HEK293 (cell line): Measurements from ENCODE around the gene MMP28.
A peak's percentile ranks its signal among the peaks of the same experiment; 100 is the strongest.

Experiments
- CTCF ChIA-PET: fragments of 350-600 bp; formaldehyde crosslinking; extraction: SDS; loops from one replicate; lab custom pipeline; 2021; ENCODE audit warnings: antibody characterized with exemption; lab: Yijun Ruan, JAX
- POLR2A ChIA-PET: fragments of 300-600 bp; formaldehyde crosslinking; extraction: SDS; loops from one replicate; lab custom pipeline; 2020; ENCODE audit warnings: antibody characterized with exemption, inconsistent platforms; lab: Yijun Ruan, JAX
- H3K27ac ChIP-seq: fragments of 200-500 bp; sonication (Bioruptor generic); 2 replicates; pipeline ENCODE4 v1.5.1; 2014; ENCODE audit warnings: low read depth, low read length, control low read depth, inconsistent platforms; ENCODE audit errors: extremely low read depth
- H3K36me3 ChIP-seq, 2 experiments: fragments of 200-500 bp in 1 of 2; sonication (Bioruptor generic) in 1 of 2; 1 replicate in 1 of 2; 2 replicates in 1 of 2; pipeline ENCODE4 v1.5.1; 2014 to 2017; ENCODE audit warnings: inconsistent platforms in 2 of 2, low read length in 2 of 2; ENCODE audit not compliant: control insufficient read depth in 2 of 2, insufficient read depth in 1 of 2
- H3K4me1 ChIP-seq: fragments of 200-500 bp; sonication (Bioruptor generic); 2 replicates; pipeline ENCODE4 v1.5.1; 2014; ENCODE audit warnings: mild to moderate bottlenecking, low read length, inconsistent platforms; ENCODE audit not compliant: control insufficient read depth, insufficient read depth
- H3K4me3 ChIP-seq: 2 replicates; pipeline ENCODE4 v1.5.1; 2011; ENCODE audit warnings: low read depth, mild to moderate bottlenecking, control low read depth, low read length, moderate library complexity
- H3K9me3 ChIP-seq: fragments of 200-500 bp; sonication (Bioruptor generic); 2 replicates; pipeline ENCODE4 v1.5.1; 2014; ENCODE audit warnings: low read depth, low read length, inconsistent platforms; ENCODE audit not compliant: control insufficient read depth, insufficient read depth
- FEZF1 ChIP-seq: fragments of 450-650 bp; formaldehyde crosslinking; IDR thresholded peaks from 2 replicates; pipeline ENCODE4 v1.5.1; 2016; ENCODE audit warnings: missing biosample characterization, missing genetic modification characterization
- GFI1B ChIP-seq: fragments of 450-650 bp; formaldehyde crosslinking; IDR thresholded peaks from 2 replicates; pipeline ENCODE4 v1.5.1; 2016; ENCODE audit warnings: missing biosample characterization, missing genetic modification characterization
- GLIS1 ChIP-seq: fragments of 450-650 bp; formaldehyde crosslinking; IDR thresholded peaks from 2 replicates; pipeline ENCODE4 v1.5.1; 2016; ENCODE audit warnings: missing biosample characterization, missing genetic modification characterization
- GLIS2 ChIP-seq: fragments of 450-650 bp; formaldehyde crosslinking; IDR thresholded peaks from 2 replicates; pipeline ENCODE4 v1.5.1; 2016; ENCODE audit warnings: missing biosample characterization, missing genetic modification characterization
- HOXD13 ChIP-seq: sonication (generic); formaldehyde crosslinking; IDR thresholded peaks from 2 replicates; pipeline ENCODE4 v1.8.0; 2022; ENCODE audit warnings: missing genetic modification reagents, borderline replicate concordance
- KLF16 ChIP-seq: fragments of 450-650 bp; formaldehyde crosslinking; IDR thresholded peaks from 2 replicates; pipeline ENCODE4 v1.5.1; 2017; ENCODE audit warnings: missing biosample characterization, missing genetic modification characterization
- MEIS1 ChIP-seq: sonication (generic); formaldehyde crosslinking; IDR thresholded peaks from 2 replicates; pipeline ENCODE4 v1.8.1; 2022; ENCODE audit warnings: missing genetic modification reagents, mild to moderate bottlenecking, borderline replicate concordance
- REST ChIP-seq: fragments of 450-650 bp; formaldehyde crosslinking; IDR thresholded peaks from 2 replicates; pipeline ENCODE4 v1.5.1; 2016; ENCODE audit warnings: missing biosample characterization, missing genetic modification characterization
- ZBTB1 ChIP-seq: fragments of 450-650 bp; formaldehyde crosslinking; IDR thresholded peaks from 2 replicates; pipeline ENCODE4 v1.5.1; 2016; ENCODE audit warnings: missing biosample characterization, missing genetic modification characterization
- ZBTB20 ChIP-seq: fragments of 450-650 bp; formaldehyde crosslinking; IDR thresholded peaks from 2 replicates; pipeline ENCODE4 v1.5.1; 2016; ENCODE audit warnings: missing biosample characterization, missing genetic modification characterization
- ZBTB6 ChIP-seq: fragments of 450-650 bp; formaldehyde crosslinking; IDR thresholded peaks from 2 replicates; pipeline ENCODE4 v1.5.1; 2017; ENCODE audit warnings: missing biosample characterization, missing genetic modification characterization
- ZBTB8A ChIP-seq: fragments of 450-650 bp; formaldehyde crosslinking; IDR thresholded peaks from 2 replicates; pipeline ENCODE4 v1.5.1; 2016; ENCODE audit warnings: missing biosample characterization, missing genetic modification characterization
- ZNF121 ChIP-seq: fragments of 450-650 bp; formaldehyde crosslinking; IDR thresholded peaks from 2 replicates; pipeline ENCODE4 v1.5.1; 2016; ENCODE audit warnings: missing biosample characterization, missing genetic modification characterization
- ZNF211 ChIP-seq: fragments of 450-650 bp; formaldehyde crosslinking; IDR thresholded peaks from 2 replicates; pipeline ENCODE4 v1.5.1; 2016; ENCODE audit warnings: low read depth, missing biosample characterization, missing genetic modification characterization
- ZNF530 ChIP-seq: fragments of 450-650 bp; formaldehyde crosslinking; IDR thresholded peaks from 2 replicates; pipeline ENCODE4 v1.5.1; 2016; ENCODE audit warnings: low read depth, missing biosample characterization, missing genetic modification characterization
- ZNF600 ChIP-seq: fragments of 450-650 bp; formaldehyde crosslinking; IDR thresholded peaks from 2 replicates; pipeline ENCODE4 v1.5.1; 2016; ENCODE audit warnings: missing biosample characterization, missing genetic modification characterization
- ZNF623 ChIP-seq: fragments of 450-650 bp; formaldehyde crosslinking; IDR thresholded peaks from 2 replicates; pipeline ENCODE4 v1.5.1; 2016; ENCODE audit warnings: missing biosample characterization, missing genetic modification characterization
- ZNF639 ChIP-seq: fragments of 450-650 bp; formaldehyde crosslinking; IDR thresholded peaks from 2 replicates; pipeline ENCODE4 v1.5.1; 2016; ENCODE audit warnings: missing biosample characterization, missing genetic modification characterization
- ZNF776 ChIP-seq: fragments of 450-650 bp; formaldehyde crosslinking; IDR thresholded peaks from 2 replicates; pipeline ENCODE4 v1.5.0; 2017; ENCODE audit warnings: missing biosample characterization, missing genetic modification characterization, borderline replicate concordance
- ZNF830 ChIP-seq: fragments of 450-650 bp; IDR thresholded peaks from 2 replicates; pipeline ENCODE4 v1.5.0; 2018; ENCODE audit warnings: missing biosample characterization, missing genetic modification characterization, low read depth, mild to moderate bottlenecking, moderate library complexity
- ZSCAN16 ChIP-seq: fragments of 450-650 bp; formaldehyde crosslinking; IDR thresholded peaks from 2 replicates; pipeline ENCODE4 v1.5.1; 2016; ENCODE audit warnings: missing biosample characterization, missing genetic modification characterization

Gene MMP28

GRCh38 chr17:35745246-35745645, 50.2 kb downstream of the MMP28 start:
- ChIA-PET CTCF (interaction anchor here (0.6 to 11.6 kb wide), 3 partner anchors 109 to 206 kb away, joined by 3 to 321 read pairs (median 4); no protein-coding TSS in a partner anchor), POLR2A (interaction anchor here (0.6 kb wide), 1 partner anchor 134 kb away, joined by 3 read pairs; no protein-coding TSS in a partner anchor)
- no peaks in the 10 kb centered on the region for H3K4me1 ChIP-seq
- TF ChIP-seq KLF16 (tag by site-specific recombination), result no peak
- no peak overlapping the region for H3K27ac ChIP-seq
- H3K4me3 ChIP-seq, result no peak overlapping the region
- H3K9me3 ChIP-seq, result no peaks in the 10 kb centered on the region
- peaks cover 0 to 2% of the 10 kb centered on the region in 2 experiments; a peak in 1 of 3 replicates for H3K36me3 ChIP-seq

- no peak overlapping the region for H3K27ac ChIP-seq
- ChIA-PET POLR2A (interaction anchor here (0.6 to 1.8 kb wide), 2 partner anchors 13 to 134 kb away, joined by 3 to 5 read pairs; partner anchors contain the start of gene RASL10B), CTCF (interaction anchor here (0.6 to 11.6 kb wide), 4 partner anchors 12 to 131 kb away, joined by 3 to 321 read pairs (median 4); no protein-coding TSS in a partner anchor)
- no peak overlapping the region for H3K4me3 ChIP-seq
- no peaks in the 10 kb centered on the region for H3K9me3 ChIP-seq
- H3K36me3 ChIP-seq, result peaks cover 0 to 4% of the 10 kb centered on the region in 2 experiments; a peak in 1 of 3 replicates
- H3K4me1 ChIP-seq, result no peaks in the 10 kb centered on the region
- TF ChIP-seq ZBTB6 (tag by site-specific recombination) (no peak), ZNF211 (tag by site-specific recombination) (no peak), GFI1B (tag by site-specific recombination) (no peak), ZBTB20 (tag by site-specific recombination) (no peak), ZNF830 (tag by site-specific recombination) (no peak), ZNF776 (no peak), HOXD13 (CRISPR knock-in tag) (no peak), GLIS2 (no peak), FEZF1 (tag by site-specific recombination) (no peak), ZBTB1 (tag by site-specific recombination) (no peak), ZBTB8A (tag by site-specific recombination) (no peak), ZNF530 (no peak), ZNF623 (tag by site-specific recombination) (no peak), MEIS1 (CRISPR knock-in tag) (no peak)
These were observed 50.6 kb downstream of the MMP28 start for GRCh38 chr17:35744830-35745229.

- Histone ChIP-seq H3K4me1 (no peaks in the 10 kb centered on the region), H3K9me3 (no peaks in the 10 kb centered on the region), H3K36me3 (peaks cover 0 to 4% of the 10 kb centered on the region in 2 experiments; a peak in 1 of 3 replicates), H3K4me3 (no peak overlapping the region), H3K27ac (no peak overlapping the region)
- TF ChIP-seq ZNF639 (no peak), REST (tag by site-specific recombination) (peak; percentile 98), ZSCAN16 (tag by site-specific recombination) (peak; percentile 72), ZNF121 (tag by site-specific recombination) (peak; percentile 96), GLIS1 (no peak), ZNF600 (tag by site-specific recombination) (0 out of 2 replicates have a peak, but pooled peaks have one; percentile 12)
- CTCF ChIA-PET, result interaction anchor here (0.6 to 11.6 kb wide), 5 partner anchors 11 to 130 kb away, joined by 3 to 321 read pairs (median 3); no protein-coding TSS in a partner anchor
- POLR2A ChIA-PET, result interaction anchor here (0.8 to 1.8 kb wide), 3 partner anchors 9 to 166 kb away, joined by 3 to 5 read pairs (median 3); partner anchors contain the start of genes PEX12 and RASL10B
These were observed 51.7 kb downstream of the MMP28 start for GRCh38 chr17:35743626-35744328.
